ENCODE measurements around the gene PSTPIP1.

DNA sequence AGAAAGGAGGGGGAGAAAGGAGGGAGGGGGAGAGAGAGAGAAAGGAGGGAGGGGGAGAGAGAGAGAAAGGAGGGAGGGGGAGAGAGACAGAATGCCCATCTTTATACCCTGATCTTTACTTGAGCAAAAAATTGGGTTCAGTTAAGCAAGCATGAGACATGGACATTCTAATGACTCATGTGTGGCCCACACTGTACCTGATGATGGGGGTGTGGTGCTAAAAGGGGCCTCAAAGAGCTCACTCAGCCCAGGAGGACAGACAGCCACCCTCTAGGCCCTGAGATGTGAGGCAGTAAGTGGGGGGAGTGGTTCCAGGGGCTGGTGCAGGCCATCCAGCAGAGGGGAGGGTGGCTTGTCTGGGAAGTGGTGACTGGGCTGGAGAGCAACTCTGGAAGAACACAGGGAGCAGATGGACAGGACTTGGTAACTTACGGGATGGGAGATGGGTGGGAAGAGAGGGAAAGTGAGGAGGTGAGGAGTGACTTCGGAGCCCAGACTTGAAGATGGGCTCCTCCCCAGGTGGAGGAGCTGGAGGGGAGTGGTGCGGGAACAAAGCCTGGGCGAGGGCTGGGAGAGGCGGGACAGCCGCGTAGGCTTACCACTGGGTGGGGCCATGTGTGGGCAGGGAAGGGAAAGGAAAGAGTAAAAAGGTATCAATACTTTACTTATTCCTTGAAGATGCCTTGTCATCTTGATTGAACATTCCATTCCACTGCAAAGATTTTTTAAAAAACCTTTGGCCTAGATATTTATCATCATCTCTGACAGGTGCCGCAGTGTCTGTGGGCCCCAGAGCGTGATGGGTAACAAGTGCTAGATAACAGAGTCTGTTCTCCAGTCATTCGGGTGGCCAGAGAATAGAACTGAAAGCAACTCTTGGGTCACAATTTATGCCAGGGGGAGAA is 43.6 kb downstream of the PSTPIP1 start:
- TF ChIP-seq, protein P1, sequence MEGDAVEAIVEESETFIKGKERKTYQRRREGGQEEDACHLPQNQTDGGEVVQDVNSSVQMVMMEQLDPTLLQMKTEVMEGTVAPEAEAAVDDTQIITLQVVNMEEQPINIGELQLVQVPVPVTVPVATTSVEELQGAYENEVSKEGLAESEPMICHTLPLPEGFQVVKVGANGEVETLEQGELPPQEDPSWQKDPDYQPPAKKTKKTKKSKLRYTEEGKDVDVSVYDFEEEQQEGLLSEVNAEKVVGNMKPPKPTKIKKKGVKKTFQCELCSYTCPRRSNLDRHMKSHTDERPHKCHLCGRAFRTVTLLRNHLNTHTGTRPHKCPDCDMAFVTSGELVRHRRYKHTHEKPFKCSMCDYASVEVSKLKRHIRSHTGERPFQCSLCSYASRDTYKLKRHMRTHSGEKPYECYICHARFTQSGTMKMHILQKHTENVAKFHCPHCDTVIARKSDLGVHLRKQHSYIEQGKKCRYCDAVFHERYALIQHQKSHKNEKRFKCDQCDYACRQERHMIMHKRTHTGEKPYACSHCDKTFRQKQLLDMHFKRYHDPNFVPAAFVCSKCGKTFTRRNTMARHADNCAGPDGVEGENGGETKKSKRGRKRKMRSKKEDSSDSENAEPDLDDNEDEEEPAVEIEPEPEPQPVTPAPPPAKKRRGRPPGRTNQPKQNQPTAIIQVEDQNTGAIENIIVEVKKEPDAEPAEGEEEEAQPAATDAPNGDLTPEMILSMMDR (IDR thresholded peaks at IDR 0.05): no peak
- no peak for TF ChIP-seq POLR2A (IDR thresholded peaks at IDR 0.05)

All from vagina (tissue), 2 donors.